H4 (cell line): ENCODE results near the gene ZNF346. TPM values are rescaled to one million over a fixed set of nuclear protein-coding genes. Genes with fewer than 3 reads are reported as not detected.

ENCODE experiments used
- DNase-seq: peaks from one replicate; pipeline ENCODE4 v3.0.0-alpha.2; 2015; ENCODE audit warnings: low spot score
- total RNA-seq: library from RNA; depleted of rRNA; stranded (reverse); fragments of >200 nt; shearing (Covaris generic); gene quantifications from 2 replicates; pipeline ENCODE4 v1.2.3, GENCODE V29; 2014

The ZNF346 gene
- total RNA-seq, 1 experiment from 2014 or later: 26.2 TPM

GRCh38 chr5:177070536-177071191 is 48.2 kb downstream of the ZNF346 start:
- DNase-seq: no peak

GRCh38 chr5:177071666-177072385 is 49.3 kb downstream of the ZNF346 start:
- DNase-seq: peak; percentile 80

- no peak for DNase-seq
Observed at GRCh38 chr5:177077335-177077734, 54.8 kb downstream of the ZNF346 start.

GRCh38 chr5:177079606-177080005 is 57.1 kb downstream of the ZNF346 start:
- DNase-seq: no peak

GRCh38 chr5:177080265-177080664 is 57.8 kb downstream of the ZNF346 start:
- DNase-seq: no peak

GRCh38 chr5:177081859-177082258 is 59.4 kb downstream of the ZNF346 start:
- DNase-seq: no peak

GRCh38 chr5:177083357-177083756 is 60.9 kb downstream of the ZNF346 start:
- no peak for DNase-seq

- DNase-seq: no peak
Observed at GRCh38 chr5:177084175-177084574, 61.7 kb downstream of the ZNF346 start.

GRCh38 chr5:177085985-177086653 is 63.6 kb downstream of the ZNF346 start:
- DNase-seq: no peak

- DNase-seq: peak; percentile 56
Observed at GRCh38 chr5:177086654-177087397, 64.3 kb downstream of the ZNF346 start, which contains the start of gene FGFR4. Gene FGFR4 (plus strand): TSS chr5:177086915. CDS start chr5:177089603, 2,688 bp downstream.

GRCh38 chr5:177087398-177088005 is 65.0 kb downstream of the ZNF346 start:
- DNase-seq: no peak

GRCh38 chr5:177089127-177089526 is 66.6 kb downstream of the ZNF346 start:
- DNase-seq: no peak

- DNase-seq: no peak
Observed at GRCh38 chr5:177089825-177090641, 67.5 kb downstream of the ZNF346 start.

GRCh38 chr5:177090813-177091212 is 68.3 kb downstream of the ZNF346 start:
- no peak for DNase-seq

- no peak for DNase-seq
Observed at GRCh38 chr5:177091232-177091631, 68.7 kb downstream of the ZNF346 start.

- no peak for DNase-seq
Observed at GRCh38 chr5:177092178-177093081, 69.9 kb downstream of the ZNF346 start.

GRCh38 chr5:177093082-177093712 is 70.7 kb downstream of the ZNF346 start:
- DNase-seq: no peak

- DNase-seq: no peak
Observed at GRCh38 chr5:177093803-177094202, 71.3 kb downstream of the ZNF346 start.
